ENCODE measurements around the gene R3HDML. TPM values are rescaled to one million over a fixed set of nuclear protein-coding genes. Genes with fewer than 3 reads are reported as not detected.

Gene R3HDML
- total and polyA plus RNA-seq, 2 of the 13 experiments (the other 11 are each of a cell fraction or from before 2014, with no cell fraction given) = not detected

DNA sequence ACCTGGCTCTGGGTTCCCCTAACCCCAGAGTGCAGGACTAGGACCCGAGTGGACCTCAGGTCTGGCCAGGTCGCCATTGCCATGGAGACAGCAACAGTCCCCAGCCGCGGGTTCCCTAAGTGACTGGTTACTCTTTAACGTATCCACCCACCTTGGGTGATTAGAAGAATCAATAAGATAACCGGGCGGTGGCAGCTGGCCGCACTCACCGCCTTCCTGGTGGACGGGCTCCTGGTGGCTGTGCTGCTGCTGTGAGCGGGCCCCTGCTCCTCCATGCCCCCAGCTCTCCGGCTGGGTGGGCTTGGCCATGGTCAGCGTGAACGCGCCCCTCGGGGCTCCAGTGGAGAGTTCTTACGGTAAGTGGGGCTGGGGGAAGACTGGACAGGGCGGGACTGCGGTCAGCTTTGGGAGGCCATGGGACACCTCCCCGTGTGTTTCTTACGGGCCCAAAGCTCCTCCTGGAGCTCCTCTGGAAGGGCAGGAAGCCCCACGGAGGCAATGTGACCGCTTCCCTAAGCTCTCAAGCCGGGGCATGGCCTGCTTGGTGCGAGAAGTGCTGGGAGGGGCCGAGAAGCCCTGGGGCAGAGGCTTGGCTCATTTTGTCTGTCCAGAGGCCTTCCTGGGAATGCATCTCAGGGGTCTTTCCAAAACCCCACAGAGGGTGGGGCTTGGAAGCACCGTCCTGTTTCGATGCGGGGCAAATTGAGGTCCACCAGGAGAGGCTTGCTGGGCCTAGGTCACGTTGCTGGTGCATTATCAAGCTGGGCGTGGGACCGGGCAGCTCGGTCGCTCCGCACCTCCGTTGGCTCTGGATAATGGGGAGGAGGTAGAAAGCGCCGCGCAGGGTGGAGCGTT is 18.9 kb downstream of the R3HDML start, which contains the start of gene HNF4A (continued):
- peak; percentile 72 for TF ChIP-seq SIX1 (CRISPR knock-in tag; IDR thresholded peaks at IDR 0.05; ENCODE audit: borderline replicate concordance)
- no peak for TF ChIP-seq FOXK2 (IDR thresholded peaks at IDR 0.05)
- TF ChIP-seq RFX1 (IDR thresholded peaks at IDR 0.05) = peak; percentile 91
- TF ChIP-seq, protein P1, sequence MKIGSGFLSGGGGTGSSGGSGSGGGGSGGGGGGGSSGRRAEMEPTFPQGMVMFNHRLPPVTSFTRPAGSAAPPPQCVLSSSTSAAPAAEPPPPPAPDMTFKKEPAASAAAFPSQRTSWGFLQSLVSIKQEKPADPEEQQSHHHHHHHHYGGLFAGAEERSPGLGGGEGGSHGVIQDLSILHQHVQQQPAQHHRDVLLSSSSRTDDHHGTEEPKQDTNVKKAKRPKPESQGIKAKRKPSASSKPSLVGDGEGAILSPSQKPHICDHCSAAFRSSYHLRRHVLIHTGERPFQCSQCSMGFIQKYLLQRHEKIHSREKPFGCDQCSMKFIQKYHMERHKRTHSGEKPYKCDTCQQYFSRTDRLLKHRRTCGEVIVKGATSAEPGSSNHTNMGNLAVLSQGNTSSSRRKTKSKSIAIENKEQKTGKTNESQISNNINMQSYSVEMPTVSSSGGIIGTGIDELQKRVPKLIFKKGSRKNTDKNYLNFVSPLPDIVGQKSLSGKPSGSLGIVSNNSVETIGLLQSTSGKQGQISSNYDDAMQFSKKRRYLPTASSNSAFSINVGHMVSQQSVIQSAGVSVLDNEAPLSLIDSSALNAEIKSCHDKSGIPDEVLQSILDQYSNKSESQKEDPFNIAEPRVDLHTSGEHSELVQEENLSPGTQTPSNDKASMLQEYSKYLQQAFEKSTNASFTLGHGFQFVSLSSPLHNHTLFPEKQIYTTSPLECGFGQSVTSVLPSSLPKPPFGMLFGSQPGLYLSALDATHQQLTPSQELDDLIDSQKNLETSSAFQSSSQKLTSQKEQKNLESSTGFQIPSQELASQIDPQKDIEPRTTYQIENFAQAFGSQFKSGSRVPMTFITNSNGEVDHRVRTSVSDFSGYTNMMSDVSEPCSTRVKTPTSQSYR (CRISPR knock-in tag; IDR thresholded peaks at IDR 0.05; ENCODE audit: borderline replicate concordance) = no peak; the same call in 1 of the 2 replicates
- peak; percentile 85 for TF ChIP-seq GATAD2A (CRISPR knock-in tag; IDR thresholded peaks at IDR 0.05)
- peak; percentile 70; the same call in 1 of the 2 replicates for TF ChIP-seq TOPORS (CRISPR knock-in tag; IDR thresholded peaks at IDR 0.05)
- peak; percentile 12; the same call in 1 of the 2 replicates for TF ChIP-seq ZNF878 (CRISPR knock-in tag; IDR thresholded peaks at IDR 0.05)
- peak; percentile 97 for TF ChIP-seq ONECUT2 (CRISPR knock-in tag; IDR thresholded peaks at IDR 0.05)
- TF ChIP-seq KDM2A (CRISPR knock-in tag; IDR thresholded peaks at IDR 0.05; ENCODE audit: borderline replicate concordance, low read depth) = peak; percentile 89
- peak; percentile 94 for TF ChIP-seq SRSF1 (optimal IDR thresholded peaks at IDR 0.05; ENCODE audit: low read depth, low read length)
- TF ChIP-seq POLR2G (IDR thresholded peaks at IDR 0.05; ENCODE audit: low read depth, low read length) = peak; percentile 99
- TF ChIP-seq SALL2 (CRISPR knock-in tag; IDR thresholded peaks at IDR 0.05) = peak; percentile 92
- peak; percentile 85; the same call in 1 of the 2 replicates for TF ChIP-seq ZNF124 (CRISPR knock-in tag; IDR thresholded peaks at IDR 0.05)
- TF ChIP-seq, protein P2, sequence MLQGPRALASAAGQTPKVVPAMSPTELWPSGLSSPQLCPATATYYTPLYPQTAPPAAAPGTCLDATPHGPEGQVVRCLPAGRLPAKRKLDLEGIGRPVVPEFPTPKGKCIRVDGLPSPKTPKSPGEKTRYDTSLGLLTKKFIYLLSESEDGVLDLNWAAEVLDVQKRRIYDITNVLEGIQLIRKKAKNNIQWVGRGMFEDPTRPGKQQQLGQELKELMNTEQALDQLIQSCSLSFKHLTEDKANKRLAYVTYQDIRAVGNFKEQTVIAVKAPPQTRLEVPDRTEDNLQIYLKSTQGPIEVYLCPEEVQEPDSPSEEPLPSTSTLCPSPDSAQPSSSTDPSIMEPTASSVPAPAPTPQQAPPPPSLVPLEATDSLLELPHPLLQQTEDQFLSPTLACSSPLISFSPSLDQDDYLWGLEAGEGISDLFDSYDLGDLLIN (CRISPR knock-in tag; IDR thresholded peaks at IDR 0.05; ENCODE audit: borderline replicate concordance) = peak; percentile 80; the same call in 1 of the 2 replicates
- TF ChIP-seq, protein P3, sequence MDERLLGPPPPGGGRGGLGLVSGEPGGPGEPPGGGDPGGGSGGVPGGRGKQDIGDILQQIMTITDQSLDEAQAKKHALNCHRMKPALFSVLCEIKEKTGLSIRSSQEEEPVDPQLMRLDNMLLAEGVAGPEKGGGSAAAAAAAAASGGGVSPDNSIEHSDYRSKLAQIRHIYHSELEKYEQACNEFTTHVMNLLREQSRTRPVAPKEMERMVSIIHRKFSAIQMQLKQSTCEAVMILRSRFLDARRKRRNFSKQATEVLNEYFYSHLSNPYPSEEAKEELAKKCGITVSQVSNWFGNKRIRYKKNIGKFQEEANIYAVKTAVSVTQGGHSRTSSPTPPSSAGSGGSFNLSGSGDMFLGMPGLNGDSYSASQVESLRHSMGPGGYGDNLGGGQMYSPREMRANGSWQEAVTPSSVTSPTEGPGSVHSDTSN (CRISPR knock-in tag; IDR thresholded peaks at IDR 0.05) = no peak
- TF ChIP-seq ZNF773 (CRISPR knock-in tag; IDR thresholded peaks at IDR 0.05; ENCODE audit: borderline replicate concordance) = 0 out of 2 replicates have a peak, but pooled peaks have one; percentile 60
- TF ChIP-seq, protein P4, sequence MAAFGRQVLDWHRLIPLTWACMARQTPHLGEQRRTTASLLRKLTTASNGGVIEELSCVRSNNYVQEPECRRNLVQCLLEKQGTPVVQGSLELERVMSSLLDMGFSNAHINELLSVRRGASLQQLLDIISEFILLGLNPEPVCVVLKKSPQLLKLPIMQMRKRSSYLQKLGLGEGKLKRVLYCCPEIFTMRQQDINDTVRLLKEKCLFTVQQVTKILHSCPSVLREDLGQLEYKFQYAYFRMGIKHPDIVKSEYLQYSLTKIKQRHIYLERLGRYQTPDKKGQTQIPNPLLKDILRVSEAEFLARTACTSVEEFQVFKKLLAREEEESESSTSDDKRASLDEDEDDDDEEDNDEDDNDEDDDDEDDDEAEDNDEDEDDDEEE (CRISPR knock-in tag; IDR thresholded peaks at IDR 0.05) = peak; percentile 90
- peak; percentile 43 for TF ChIP-seq STAG1 (CRISPR knock-in tag; IDR thresholded peaks at IDR 0.05)
- TF ChIP-seq YEATS2 (CRISPR knock-in tag; IDR thresholded peaks at IDR 0.05; ENCODE audit: borderline replicate concordance) = peak; percentile 63; the same call in 1 of the 2 replicates
- 0 out of 2 replicates have a peak, but pooled peaks have one; percentile 5 for TF ChIP-seq NCOR1 (IDR thresholded peaks at IDR 0.05; ENCODE audit: borderline replicate concordance, low read length)
- 0 out of 2 replicates have a peak, but pooled peaks have one; percentile 75 for TF ChIP-seq ZFP37 (CRISPR knock-in tag; IDR thresholded peaks at IDR 0.05; ENCODE audit: borderline replicate concordance)
- TF ChIP-seq AKAP8 (CRISPR knock-in tag; IDR thresholded peaks at IDR 0.05) = no peak; the same call in 1 of the 2 replicates
- peak in 1 of 2 experiments; percentile 93; a peak in 2 of 4 replicates for TF ChIP-seq KLF16 (CRISPR knock-in tag; IDR thresholded peaks at IDR 0.05)
- TF ChIP-seq MTF2 (CRISPR knock-in tag; IDR thresholded peaks at IDR 0.05; ENCODE audit: borderline replicate concordance) = peak; percentile 47
- 0 out of 2 replicates have a peak, but pooled peaks have one; percentile 7 for TF ChIP-seq ZNF720 (CRISPR knock-in tag; IDR thresholded peaks at IDR 0.05)

All from HepG2 (cell line).